ENCODE measurements around the gene NTM. TPM values are rescaled to one million over a fixed set of nuclear protein-coding genes. Genes with fewer than 3 reads are reported as not detected.

The NTM gene
- polyA plus RNA-seq, 1 donor (not counting 4 experiments of a cell fraction or from before 2014, with no cell fraction given), result 47.9 TPM

GRCh38 chr11:131397675-131398074 is 27.3 kb downstream of the NTM start:
- Histone ChIP-seq H3K79me2 (ENCODE audit: control insufficient read depth, insufficient read depth, low read length) (no peaks in the 10 kb centered on the region), H3K4me3 (ENCODE audit: control insufficient read depth in 2 of 3, extremely low read depth in 1 of 3, insufficient read depth in 2 of 3, low read depth in 1 of 3, low read length in 3 of 3) (no peak overlapping the region), H3K27me3 (ENCODE audit: control insufficient read depth, extremely low read depth, insufficient read depth, low read length) (peaks cover 6% of the 10 kb centered on the region), H3K4me1 (ENCODE audit: control insufficient read depth, extremely low read depth, insufficient read depth, low read length) (no peaks in the 10 kb centered on the region), H3K9me3 (ENCODE audit: control insufficient read depth, low read depth, low read length) (no peaks in the 10 kb centered on the region), H4K20me1 (ENCODE audit: control insufficient read depth, extremely low read depth, insufficient read depth, low read length) (no peaks in the 10 kb centered on the region), H3K4me2 (ENCODE audit: control insufficient read depth, extremely low read depth, insufficient read depth, low read depth, low read length) (no peak overlapping the region), H3K27ac (ENCODE audit: control insufficient read depth, insufficient read depth, low read length) (no peak overlapping the region), H3K36me3 (ENCODE audit: control insufficient read depth in 2 of 2, extremely low read depth in 1 of 2, insufficient read depth in 2 of 2, low read length in 2 of 2) (no peaks in the 10 kb centered on the region), H3K9ac (ENCODE audit: control insufficient read depth, extremely low read depth, insufficient read depth, low read length) (no peak overlapping the region), H2AFZ (ENCODE audit: control insufficient read depth, low read length) (no peak overlapping the region), H3K9me1 (ENCODE audit: control insufficient read depth, extremely low read depth, insufficient read depth, low read length) (no peaks in the 10 kb centered on the region)
- DNase-seq (ENCODE audit: low read depth, low spot score) (no peak), FAIRE-seq (no peak)
- TF ChIP-seq CTCF (optimal IDR thresholded peaks at IDR 0.05 in 1 of 3, IDR thresholded peaks at IDR 0.05 in 1 of 3, conservative IDR thresholded peaks at IDR 0.05 in 1 of 3; ENCODE audit: extremely low read depth in 1 of 3, insufficient read depth in 2 of 3, low read length in 3 of 3) (no peak), EZH2 (IDR thresholded peaks at IDR 0.05; ENCODE audit: low read length) (no peak)
- dilution Hi-C loops (cut with MboI; ENCODE audit: extremely low pct_ligation_motif_present, low sequenced_read_pairs), result no loop called here

DNA sequence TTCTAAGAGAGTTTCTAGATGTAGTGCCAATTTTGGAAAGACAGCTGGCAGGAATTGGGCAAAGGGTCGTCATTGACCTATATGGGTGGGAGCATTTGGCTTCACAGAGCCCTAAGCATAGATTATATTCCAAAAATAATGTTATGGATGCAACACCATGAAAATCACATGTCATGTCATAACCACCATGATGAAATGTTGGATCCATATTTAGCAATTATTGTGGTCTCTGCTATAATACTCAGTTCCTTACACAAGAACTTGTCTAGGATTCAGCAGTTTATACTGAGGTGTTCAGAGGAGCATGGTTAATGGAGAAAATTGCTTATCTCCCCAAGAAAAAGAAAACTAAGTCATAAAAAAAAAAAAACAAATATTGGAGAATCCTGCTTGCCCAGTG is 31.6 kb downstream of the NTM start:
- dilution Hi-C loops (cut with MboI; ENCODE audit: extremely low pct_ligation_motif_present, low sequenced_read_pairs), result no loop called here
- no peaks in the 10 kb centered on the region for H3K36me3 ChIP-seq (ENCODE audit: control insufficient read depth in 2 of 2, extremely low read depth in 1 of 2, insufficient read depth in 2 of 2, low read length in 2 of 2)
- H2AFZ ChIP-seq (ENCODE audit: control insufficient read depth, low read length), result no peak overlapping the region
- H3K79me2 ChIP-seq (ENCODE audit: control insufficient read depth, insufficient read depth, low read length), result no peaks in the 10 kb centered on the region
- no peak for FAIRE-seq
- no peaks in the 10 kb centered on the region for H3K4me1 ChIP-seq (ENCODE audit: control insufficient read depth, extremely low read depth, insufficient read depth, low read length)
- DNase-seq (ENCODE audit: low read depth, low spot score), result no peak
- no peak for TF ChIP-seq EZH2 (IDR thresholded peaks at IDR 0.05; ENCODE audit: low read length)
- no peak for TF ChIP-seq CTCF (optimal IDR thresholded peaks at IDR 0.05 in 1 of 3, IDR thresholded peaks at IDR 0.05 in 1 of 3, conservative IDR thresholded peaks at IDR 0.05 in 1 of 3; ENCODE audit: extremely low read depth in 1 of 3, insufficient read depth in 2 of 3, low read length in 3 of 3)
- peaks cover 2% of the 10 kb centered on the region for H3K27me3 ChIP-seq (ENCODE audit: control insufficient read depth, extremely low read depth, insufficient read depth, low read length)
- no peak overlapping the region for H3K9ac ChIP-seq (ENCODE audit: control insufficient read depth, extremely low read depth, insufficient read depth, low read length)
- no peak overlapping the region for H3K27ac ChIP-seq (ENCODE audit: control insufficient read depth, insufficient read depth, low read length)
- no peaks in the 10 kb centered on the region for H3K9me1 ChIP-seq (ENCODE audit: control insufficient read depth, extremely low read depth, insufficient read depth, low read length)
- no peak overlapping the region for H3K4me3 ChIP-seq (ENCODE audit: control insufficient read depth in 2 of 3, extremely low read depth in 1 of 3, insufficient read depth in 2 of 3, low read depth in 1 of 3, low read length in 3 of 3)
- no peaks in the 10 kb centered on the region for H4K20me1 ChIP-seq (ENCODE audit: control insufficient read depth, extremely low read depth, insufficient read depth, low read length)
- H3K4me2 ChIP-seq (ENCODE audit: control insufficient read depth, extremely low read depth, insufficient read depth, low read depth, low read length), result no peak overlapping the region
- no peaks in the 10 kb centered on the region for H3K9me3 ChIP-seq (ENCODE audit: control insufficient read depth, low read depth, low read length)
